PC-3 (cell line): ENCODE results near the gene GNG10.

Experiments used
- EZH2 ChIP-seq: fragments of 300-600 bp; sonication (generic); IDR thresholded peaks from one replicate; pipeline ENCODE4 v1.6.1; 2017; ENCODE audit warnings: antibody characterized with exemption, mild to moderate bottlenecking, low read length; ENCODE audit not compliant: unreplicated experiment
- TF ChIP-seq, protein P1 (sequence below): fragments of 300-600 bp; sonication (generic); conservative IDR thresholded peaks from 2 replicates; pipeline ENCODE4 v1.5.1; 2017; ENCODE audit warnings: antibody characterized with exemption, low read depth, mild to moderate bottlenecking, low read length

DNA sequence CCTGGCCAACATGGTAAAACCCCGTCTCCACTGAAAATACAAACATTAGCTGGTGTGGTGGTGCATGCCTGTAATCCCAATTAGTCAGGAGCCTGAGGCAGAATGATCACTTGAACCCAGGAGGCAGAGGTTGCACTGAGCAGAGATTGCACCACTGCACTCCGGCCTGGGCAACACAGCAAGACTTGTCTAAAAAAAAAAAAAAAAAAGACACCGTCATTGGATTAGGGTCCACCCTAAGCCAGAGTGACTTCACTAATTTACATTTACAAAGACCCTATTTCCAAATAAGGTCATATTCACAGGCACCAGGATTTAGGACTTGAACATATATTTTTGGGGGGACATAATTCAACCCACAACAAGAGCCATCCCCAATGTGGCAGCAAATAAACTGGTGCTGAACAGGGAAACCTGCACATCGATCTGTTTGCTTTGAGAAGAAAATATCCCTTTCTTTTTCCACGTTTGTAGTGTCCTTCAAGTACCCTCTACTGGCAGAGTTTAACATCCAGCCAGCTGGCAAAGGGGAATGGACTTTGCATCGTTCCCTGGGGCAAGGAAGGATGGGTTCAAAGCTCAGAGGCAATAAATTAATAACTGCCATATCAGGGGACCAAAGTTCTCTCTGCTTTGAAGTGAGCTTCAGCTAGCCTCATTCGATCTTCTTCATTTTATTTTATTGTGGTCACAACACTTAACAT lies 34.0 kb upstream of the GNG10 start:
- TF ChIP-seq, protein P1, sequence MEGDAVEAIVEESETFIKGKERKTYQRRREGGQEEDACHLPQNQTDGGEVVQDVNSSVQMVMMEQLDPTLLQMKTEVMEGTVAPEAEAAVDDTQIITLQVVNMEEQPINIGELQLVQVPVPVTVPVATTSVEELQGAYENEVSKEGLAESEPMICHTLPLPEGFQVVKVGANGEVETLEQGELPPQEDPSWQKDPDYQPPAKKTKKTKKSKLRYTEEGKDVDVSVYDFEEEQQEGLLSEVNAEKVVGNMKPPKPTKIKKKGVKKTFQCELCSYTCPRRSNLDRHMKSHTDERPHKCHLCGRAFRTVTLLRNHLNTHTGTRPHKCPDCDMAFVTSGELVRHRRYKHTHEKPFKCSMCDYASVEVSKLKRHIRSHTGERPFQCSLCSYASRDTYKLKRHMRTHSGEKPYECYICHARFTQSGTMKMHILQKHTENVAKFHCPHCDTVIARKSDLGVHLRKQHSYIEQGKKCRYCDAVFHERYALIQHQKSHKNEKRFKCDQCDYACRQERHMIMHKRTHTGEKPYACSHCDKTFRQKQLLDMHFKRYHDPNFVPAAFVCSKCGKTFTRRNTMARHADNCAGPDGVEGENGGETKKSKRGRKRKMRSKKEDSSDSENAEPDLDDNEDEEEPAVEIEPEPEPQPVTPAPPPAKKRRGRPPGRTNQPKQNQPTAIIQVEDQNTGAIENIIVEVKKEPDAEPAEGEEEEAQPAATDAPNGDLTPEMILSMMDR = no peak
- no peak for TF ChIP-seq EZH2
